Measurements from ENCODE around the gene ZFYVE28.
A peak's percentile ranks its signal among the peaks of the same experiment; 100 is the strongest.
"Not testable (repeated sequence)": the region's sequence is repeated elsewhere in the genome, so short reads cannot be mapped to it uniquely, and the experiment has no call there.

The ZFYVE28 gene

GRCh38 chr4:2446656-2447564, 28.5 kb upstream of the ZFYVE28 start:
- DNase-seq: no peak

GRCh38 chr4:2445571-2445970, 27.1 kb upstream of the ZFYVE28 start:
- DNase-seq: no peak

- DNase-seq: no peak
Observed at GRCh38 chr4:2445130-2445529, 26.7 kb upstream of the ZFYVE28 start.

GRCh38 chr4:2443956-2444740, 25.7 kb upstream of the ZFYVE28 start:
- DNase-seq: no peak

- DNase-seq: no peak
Observed at GRCh38 chr4:2443061-2443730, 24.8 kb upstream of the ZFYVE28 start.

- DNase-seq: peak in 1 of 2 experiments; percentile 38
Observed at GRCh38 chr4:2442175-2442993, 23.9 kb upstream of the ZFYVE28 start.

- DNase-seq: peak; percentile 83 to 92
Observed at GRCh38 chr4:2441393-2442174, 23.1 kb upstream of the ZFYVE28 start.

GRCh38 chr4:2438822-2439718, 20.6 kb upstream of the ZFYVE28 start:
- no peak for DNase-seq

- no peak for DNase-seq
Observed at GRCh38 chr4:2437475-2438215, 19.2 kb upstream of the ZFYVE28 start.

GRCh38 chr4:2436761-2437474, 18.5 kb upstream of the ZFYVE28 start:
- no peak for DNase-seq

- peak; percentile 43 to 59 for DNase-seq
Observed at GRCh38 chr4:2436301-2436700, 17.9 kb upstream of the ZFYVE28 start.

- no peak for DNase-seq
Observed at GRCh38 chr4:2434420-2434819, 16.0 kb upstream of the ZFYVE28 start.

GRCh38 chr4:2433609-2434350, 15.3 kb upstream of the ZFYVE28 start:
- DNase-seq: no peak

GRCh38 chr4:2432991-2433530, 14.6 kb upstream of the ZFYVE28 start:
- no peak for DNase-seq

- DNase-seq: no peak
Observed at GRCh38 chr4:2432004-2432403, 13.6 kb upstream of the ZFYVE28 start.

GRCh38 chr4:2429945-2430757, 11.7 kb upstream of the ZFYVE28 start:
- not testable (repeated sequence) for DNase-seq
